IMR-90 (cell line): ENCODE data around the gene EHD4. TPM values are rescaled to one million over a fixed set of nuclear protein-coding genes. Genes with fewer than 3 reads are reported as not detected.

Source experiments
- ATAC-seq: fragments of 200-7000 bp; cut with Tn5 transposase; 2 replicates; pipeline ENCODE4 v1.9.1; 2020; ENCODE audit warnings: low read depth, mild to moderate bottlenecking, moderate library complexity
- BruUV-seq: library from RNA; stranded (reverse); fragments of 400-500 nt; replicated peaks from 2 replicates; lab custom pipeline; 2021; lab: Mats Ljungman, UMichigan
- CTCF ChIA-PET: fragments of 300-600 bp; formaldehyde crosslinking; extraction: SDS; loops from one replicate; lab custom pipeline; 2021; ENCODE audit warnings: antibody characterized with exemption; lab: Yijun Ruan, JAX
- POLR2A ChIA-PET: fragments of 300-600 bp; sonication (Branson Sonifier 250); formaldehyde crosslinking; loops from one replicate; lab custom pipeline; 2022; ENCODE audit warnings: antibody characterized with exemption; ENCODE audit not compliant: unreplicated experiment; lab: Charles Lee
- DNase-seq: peaks from one replicate; pipeline ENCODE4 v3.0.0; 2013
- H2AFZ ChIP-seq: replicated peaks from 2 replicates; pipeline ENCODE3; 2013; ENCODE audit warnings: low read length, mild to moderate bottlenecking; ENCODE audit not compliant: poor library complexity
- H2AK5ac ChIP-seq: 2 replicates; pipeline ENCODE4 v1.6.1; 2013; ENCODE audit warnings: low read depth, low read length, inconsistent platforms
- H2AK9ac ChIP-seq: replicated peaks from 2 replicates; pipeline ENCODE3; 2013; ENCODE audit warnings: mild to moderate bottlenecking, low read depth, low read length, moderate library complexity; ENCODE audit not compliant: poor library complexity
- H2BK120ac ChIP-seq: 2 replicates; pipeline ENCODE4 v1.6.1; 2013; ENCODE audit warnings: low read depth, low read length, inconsistent platforms
- H2BK15ac ChIP-seq: 3 replicates; pipeline ENCODE4 v1.6.1; 2013; ENCODE audit warnings: low read depth, low read length, inconsistent platforms
- H2BK20ac ChIP-seq: 2 replicates; pipeline ENCODE4 v1.6.1; 2013; ENCODE audit warnings: low read depth, mild to moderate bottlenecking, inconsistent platforms, low read length, moderate library complexity
- H2BK5ac ChIP-seq: 2 replicates; pipeline ENCODE4 v1.6.1; 2013; ENCODE audit warnings: mild to moderate bottlenecking, low read depth, low read length, inconsistent platforms; ENCODE audit not compliant: poor library complexity, severe bottlenecking
- H3K14ac ChIP-seq: replicated peaks from 2 replicates; pipeline ENCODE4 v1.6.1; 2013; ENCODE audit warnings: low read depth, low read length, inconsistent platforms
- H3K18ac ChIP-seq: 2 replicates; pipeline ENCODE4 v1.6.1; 2013; ENCODE audit warnings: low read depth, low read length, control low read depth
- H3K23ac ChIP-seq: 2 replicates; pipeline ENCODE4 v1.6.1; 2013; ENCODE audit warnings: low read depth, low read length, inconsistent platforms
- H3K27ac ChIP-seq: 2 replicates; pipeline ENCODE4 v1.5.1; 2013; ENCODE audit warnings: mild to moderate bottlenecking, control low read depth, low read length; ENCODE audit not compliant: insufficient read depth
- H3K27me3 ChIP-seq: 2 replicates; pipeline ENCODE4 v1.6.1; 2013; ENCODE audit warnings: low read length; ENCODE audit not compliant: control insufficient read depth, insufficient read depth
- H3K36me3 ChIP-seq: 2 replicates; pipeline ENCODE4 v1.6.1; 2013; ENCODE audit warnings: low read length, mixed read lengths; ENCODE audit not compliant: control insufficient read depth, insufficient read depth
- H3K4ac ChIP-seq: 2 replicates; pipeline ENCODE4 v1.6.1; 2013; ENCODE audit warnings: low read depth, low read length, inconsistent platforms
- H3K4me1 ChIP-seq: 2 replicates; pipeline ENCODE4 v1.6.1; 2013; ENCODE audit warnings: low read length, mixed read lengths; ENCODE audit not compliant: control insufficient read depth, insufficient read depth
- H3K4me2 ChIP-seq: 2 replicates; pipeline ENCODE4 v1.6.1; 2013; ENCODE audit warnings: low read depth, mild to moderate bottlenecking, control low read depth, low read length, moderate library complexity
- H3K4me3 ChIP-seq: 2 replicates; pipeline ENCODE4 v1.5.1; 2013; ENCODE audit warnings: low read depth, mild to moderate bottlenecking, control low read depth, low read length, moderate library complexity; ENCODE audit not compliant: insufficient read depth
- H3K56ac ChIP-seq: 2 replicates; pipeline ENCODE4 v1.6.1; 2013; ENCODE audit warnings: low read length, inconsistent platforms; ENCODE audit not compliant: insufficient read depth; ENCODE audit errors: extremely low read depth
- H3K79me1 ChIP-seq, 2 experiments: 2 replicates each; pipeline ENCODE4 v1.6.1; 2013; ENCODE audit warnings: low read length in 2 of 2, inconsistent platforms in 1 of 2, low read depth in 1 of 2
- H3K9ac ChIP-seq: 2 replicates; pipeline ENCODE4 v1.6.1; 2013; ENCODE audit warnings: low read depth, low read length, control low read depth
- H3K9me1 ChIP-seq: 2 replicates; pipeline ENCODE4 v1.6.1; 2013; ENCODE audit warnings: low read length, inconsistent platforms; ENCODE audit not compliant: insufficient read depth
- H3K9me3 ChIP-seq: 2 replicates; pipeline ENCODE4 v1.6.1; 2013; ENCODE audit warnings: low read length; ENCODE audit not compliant: control insufficient read depth, insufficient read depth
- H4K20me1 ChIP-seq: 2 replicates; pipeline ENCODE4 v1.6.1; 2013; ENCODE audit warnings: low read length, inconsistent platforms; ENCODE audit not compliant: insufficient read depth
- H4K5ac ChIP-seq: 2 replicates; pipeline ENCODE4 v1.6.1; 2013; ENCODE audit warnings: mild to moderate bottlenecking, low read depth, low read length, control low read depth
- H4K8ac ChIP-seq, 2 experiments: 2 replicates each; pipeline ENCODE4 v1.6.1; 2013; ENCODE audit warnings: low read depth in 2 of 2, low read length in 2 of 2, control low read depth in 1 of 2, inconsistent platforms in 1 of 2
- H4K91ac ChIP-seq: 2 replicates; pipeline ENCODE4 v1.6.1; 2013; ENCODE audit warnings: low read depth, low read length, inconsistent platforms; ENCODE audit not compliant: insufficient read depth
- CEBPB ChIP-seq: IDR thresholded peaks from 2 replicates; pipeline ENCODE4 v1.6.1; 2012; ENCODE audit warnings: low read depth, low read length, improper control_type of control experiment
- CTCF ChIP-seq: conservative IDR thresholded peaks from 2 replicates; pipeline ENCODE4 v1.5.1; 2012; ENCODE audit warnings: mild to moderate bottlenecking, low read depth, low read length, improper control_type of control experiment
- MXI1 ChIP-seq: IDR thresholded peaks from 2 replicates; pipeline ENCODE4 v1.6.1; 2012; ENCODE audit warnings: low read depth, mild to moderate bottlenecking, low read length, moderate library complexity, borderline replicate concordance
- POLR2A ChIP-seq: IDR thresholded peaks from 2 replicates; pipeline ENCODE4 v1.6.1; 2012; ENCODE audit warnings: mild to moderate bottlenecking, low read depth, low read length
- RAD21 ChIP-seq: IDR thresholded peaks from 2 replicates; pipeline ENCODE4 v1.6.1; 2012; ENCODE audit warnings: low read length, improper control_type of control experiment
- RCOR1 ChIP-seq: IDR thresholded peaks from 2 replicates; pipeline ENCODE4 v1.6.1; 2012; ENCODE audit warnings: mild to moderate bottlenecking, low read length, improper control_type of control experiment; ENCODE audit not compliant: insufficient replicate concordance
- RFX5 ChIP-seq: IDR thresholded peaks from 2 replicates; pipeline ENCODE4 v1.8.0; 2012; ENCODE audit warnings: low read depth, mild to moderate bottlenecking, low read length, moderate library complexity
- WGBS, 2 experiments: methylation state at CpG; one replicate each; pipeline versions ENCODE4 v1.1.5 to v1.1.7; 2013; ENCODE audit warnings: missing lambda C conversion rate in 2 of 2; ENCODE audit not compliant: insufficient read length in 1 of 2; ENCODE audit errors: extremely low coverage in 2 of 2; 5-methylcytosine and 5-hydroxymethylcytosine counted together
- dilution Hi-C: fragments of 300-500 bp; cut with HindIII; formaldehyde crosslinking; loops from one replicate; pipeline ENCODE4 v1.14.3; 2018; ENCODE audit warnings: low sequenced_read_pairs; ENCODE audit not compliant: unreplicated experiment
- in situ Hi-C: fragments of 300-500 bp; cut with MboI; formaldehyde crosslinking; loops from 3 replicates; pipeline ENCODE4 v1.14.3; 2019; ENCODE audit warnings: low sequenced_read_pairs, inconsistent platforms, mixed read lengths
- intact Hi-C: fragments of 100-400 bp; cut with micrococcal nuclease; formaldehyde crosslinking; loops from 2 replicates; pipeline ENCODE4 v1.10.0; 2022
- polyA plus RNA-seq, 3 experiments: library from polyadenylated mRNA; depleted of rRNA; stranded (reverse); fragments of >200 nt; gene quantifications; 2 replicates each; pipeline ENCODE4 v1.2.3, GENCODE V29; 2012; ENCODE audit warnings: low replicate concordance in 1 of 3
- total RNA-seq: library from RNA; depleted of rRNA; stranded (reverse); fragments of >200 nt; gene quantifications from 2 replicates; pipeline ENCODE4 v1.2.3, GENCODE V29; 2012
- TF ChIP-seq, protein P1 (sequence below): fragments of 150-350 bp; IDR thresholded peaks from 2 replicates; pipeline ENCODE4 v1.6.1; 2016; ENCODE audit warnings: low read depth, mild to moderate bottlenecking, low read length, moderate library complexity, borderline replicate concordance

The EHD4 gene
- total and polyA plus RNA-seq, 2 of the 4 experiments (the other 2 are of a cell fraction), result 21.0 to 29.0 TPM

DNA sequence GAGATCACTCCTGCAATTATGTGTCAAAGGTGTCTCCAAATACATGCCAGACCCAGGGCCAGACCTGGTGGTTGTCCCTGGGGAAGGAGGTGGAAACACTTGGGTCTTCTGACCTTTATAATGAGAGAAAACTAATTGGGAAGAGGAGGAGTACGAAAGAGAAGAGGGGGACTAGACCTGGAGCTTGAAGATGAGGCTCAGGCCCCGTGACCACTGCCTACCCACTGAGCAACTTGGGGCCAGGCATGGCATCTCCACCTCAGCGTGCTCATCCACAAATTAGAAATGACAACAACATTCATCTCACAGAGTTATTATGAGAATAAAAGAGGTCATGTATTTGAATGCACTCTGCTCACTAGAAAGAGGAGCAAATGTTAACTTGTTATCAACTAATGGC, 59.1 kb downstream of the EHD4 start:
- peaks cover 23 to 72% of the 10 kb centered on the region in 2 experiments for H3K79me1 ChIP-seq
- ChIA-PET CTCF (interaction anchor here (1.0 kb wide), 1 partner anchor 103 kb away, joined by 3 read pairs; no protein-coding TSS in a partner anchor), POLR2A (no interaction called here)
- no peak overlapping the region for H2BK5ac ChIP-seq
- H3K23ac ChIP-seq, result no peak overlapping the region
- no peak overlapping the region for H4K8ac ChIP-seq
- H2AK5ac ChIP-seq, result no peak overlapping the region
- peaks cover 9% of the 10 kb centered on the region for H4K20me1 ChIP-seq
- H2BK20ac ChIP-seq, result no peak overlapping the region
- H3K4ac ChIP-seq, result no peak overlapping the region
- WGBS, 2 experiments, result no CpG with 5 or more reads among the region's 3 CpGs
- H3K27me3 ChIP-seq, result no peaks in the 10 kb centered on the region
- H3K4me2 ChIP-seq, result no peak overlapping the region
- H4K91ac ChIP-seq, result no peak overlapping the region
- ATAC-seq (no peak), DNase-seq (no peak)
- H2BK15ac ChIP-seq, result no peak overlapping the region
- no peak for TF ChIP-seq RCOR1
- TF ChIP-seq RFX5, result no peak
- TF ChIP-seq RAD21, result no peak
- TF ChIP-seq CEBPB, result no peak
- no peak for TF ChIP-seq POLR2A
- TF ChIP-seq, protein P1, sequence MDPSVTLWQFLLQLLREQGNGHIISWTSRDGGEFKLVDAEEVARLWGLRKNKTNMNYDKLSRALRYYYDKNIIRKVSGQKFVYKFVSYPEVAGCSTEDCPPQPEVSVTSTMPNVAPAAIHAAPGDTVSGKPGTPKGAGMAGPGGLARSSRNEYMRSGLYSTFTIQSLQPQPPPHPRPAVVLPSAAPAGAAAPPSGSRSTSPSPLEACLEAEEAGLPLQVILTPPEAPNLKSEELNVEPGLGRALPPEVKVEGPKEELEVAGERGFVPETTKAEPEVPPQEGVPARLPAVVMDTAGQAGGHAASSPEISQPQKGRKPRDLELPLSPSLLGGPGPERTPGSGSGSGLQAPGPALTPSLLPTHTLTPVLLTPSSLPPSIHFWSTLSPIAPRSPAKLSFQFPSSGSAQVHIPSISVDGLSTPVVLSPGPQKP, result no peak
- TF ChIP-seq CTCF, result no peak
- no peak for TF ChIP-seq MXI1
- H3K36me3 ChIP-seq, result peaks cover 11% of the 10 kb centered on the region
- no TSS peak for BruUV-seq
- no peak overlapping the region for H2BK120ac ChIP-seq
- H3K9me1 ChIP-seq, result peaks cover 22% of the 10 kb centered on the region
- peaks cover 6% of the 10 kb centered on the region for H3K4me1 ChIP-seq
- no peak overlapping the region for H3K14ac ChIP-seq
- in situ Hi-C loops, result no loop called here
- no peak overlapping the region for H3K27ac ChIP-seq
- H2AK9ac ChIP-seq, result no peak overlapping the region
- H3K56ac ChIP-seq, result no peak overlapping the region
- intact Hi-C loops, result no loop called here
- no peak overlapping the region for H3K4me3 ChIP-seq
- H4K5ac ChIP-seq, result no peak overlapping the region
- no peak overlapping the region for H3K9ac ChIP-seq
- dilution Hi-C loops, result no loop called here
- H3K18ac ChIP-seq, result no peak overlapping the region
- no peak overlapping the region for H2AFZ ChIP-seq
- no peaks in the 10 kb centered on the region for H3K9me3 ChIP-seq
